H1 (cell line): ENCODE data around the gene FAM174B. TPM values are rescaled to one million over a fixed set of nuclear protein-coding genes. Genes with fewer than 3 reads are reported as not detected.

Source experiments
- CTCF ChIA-PET: fragments of 300-600 bp; sonication (Branson Sonifier 250); formaldehyde crosslinking; loops from one replicate; lab custom pipeline; 2021; ENCODE audit not compliant: partially characterized antibody; lab: Charles Lee
- POLR2A ChIA-PET: fragments of 300-600 bp; sonication (Branson Sonifier 250); formaldehyde crosslinking; loops from one replicate; lab custom pipeline; 2021; ENCODE audit warnings: inconsistent platforms; ENCODE audit not compliant: partially characterized antibody; lab: Charles Lee
- DNase-seq, 2 experiments: peaks; one replicate each; pipeline versions ENCODE4 v3.0.0 to v3.0.0-alpha.2; 2010 to 2022; ENCODE audit warnings: low spot score in 2 of 2, low read depth in 1 of 2, mixed read lengths in 1 of 2
- FAIRE-seq: peaks from 2 replicates; lab custom pipeline; 2011; peaks lifted over from hg19 to GRCh38; lab: Jason Lieb, UNC
- H2AFZ ChIP-seq: 2 replicates; pipeline ENCODE4 v1.8.1; 2012; ENCODE audit warnings: low read length, inconsistent platforms
- H2AK5ac ChIP-seq: 2 replicates; pipeline ENCODE4 v1.6.1; 2013; ENCODE audit warnings: low read depth, low read length
- H2BK120ac ChIP-seq: replicated peaks from 2 replicates; pipeline ENCODE3; 2013; ENCODE audit warnings: low read depth, low read length, inconsistent platforms
- H2BK12ac ChIP-seq: 2 replicates; pipeline ENCODE4 v1.6.1; 2013; ENCODE audit warnings: low read depth, low read length
- H2BK15ac ChIP-seq: 2 replicates; pipeline ENCODE4 v1.6.1; 2013; ENCODE audit warnings: low read length
- H2BK20ac ChIP-seq: 2 replicates; pipeline ENCODE4 v1.6.1; 2013; ENCODE audit warnings: low read length
- H2BK5ac ChIP-seq: 2 replicates; pipeline ENCODE4 v1.6.1; 2013; ENCODE audit warnings: low read depth, low read length
- H3K14ac ChIP-seq: 2 replicates; pipeline ENCODE4 v1.6.1; 2013; ENCODE audit warnings: inconsistent platforms; ENCODE audit not compliant: insufficient read length
- H3K18ac ChIP-seq: 2 replicates; pipeline ENCODE4 v1.6.1; 2013; ENCODE audit warnings: low read length; ENCODE audit errors: extremely low read depth
- H3K23ac ChIP-seq: 2 replicates; pipeline ENCODE4 v1.6.1; 2013; ENCODE audit warnings: inconsistent platforms; ENCODE audit not compliant: insufficient read length
- H3K23me2 ChIP-seq: 2 replicates; pipeline ENCODE4 v1.6.1; 2013; ENCODE audit warnings: low read depth, low read length
- H3K27ac ChIP-seq: 2 replicates; pipeline ENCODE4 v1.6.1; 2011; ENCODE audit warnings: low read depth, low read length, inconsistent platforms
- H3K27me3 ChIP-seq, 4 experiments: replicated peaks in 1 of 4; 1 replicate in 1 of 4; 2 replicates in 3 of 4; pipeline versions ENCODE4 v1.6.1 to v1.8.1; 2011 to 2013; ENCODE audit warnings: low read length in 3 of 4, mild to moderate bottlenecking in 3 of 4, inconsistent platforms in 2 of 4, mixed read lengths in 2 of 4, moderate library complexity in 1 of 4; ENCODE audit not compliant: control insufficient read depth in 3 of 4, insufficient read depth in 3 of 4; ENCODE audit errors: extremely low read depth in 1 of 4
- H3K36me3 ChIP-seq, 4 experiments: 2 replicates each; pipeline versions ENCODE4 v1.6.1 to v1.8.1; 2011 to 2013; ENCODE audit warnings: mild to moderate bottlenecking in 4 of 4, low read length in 3 of 4, moderate library complexity in 2 of 4, control low read depth in 1 of 4, inconsistent platforms in 1 of 4; ENCODE audit not compliant: insufficient read depth in 4 of 4, control insufficient read depth in 2 of 4
- H3K4ac ChIP-seq: replicated peaks from 2 replicates; pipeline ENCODE3; 2013; ENCODE audit warnings: low read length, low read depth, mixed read lengths, inconsistent platforms; ENCODE audit not compliant: insufficient read length
- H3K4me1 ChIP-seq, 4 experiments: replicated peaks in 1 of 4; 1 replicate in 1 of 4; 2 replicates in 3 of 4; pipeline versions ENCODE4 v1.6.1 to v1.8.1; 2011 to 2013; ENCODE audit warnings: low read length in 3 of 4, inconsistent platforms in 2 of 4, mixed read lengths in 1 of 4; ENCODE audit not compliant: insufficient read depth in 4 of 4, control insufficient read depth in 3 of 4
- H3K4me2 ChIP-seq, 2 experiments: 2 replicates each; pipeline versions ENCODE4 v1.6.1 to v1.8.1; 2011 to 2013; ENCODE audit warnings: low read depth in 2 of 2, low read length in 2 of 2, control low read depth in 1 of 2, inconsistent platforms in 1 of 2, mild to moderate bottlenecking in 1 of 2; ENCODE audit not compliant: insufficient read depth in 1 of 2
- H3K4me3 ChIP-seq, 4 experiments: fragments of 200-600, 300-600 bp in 1 of 4; sonication (generic), shearing (Covaris generic), sonication (Bioruptor Twin) in 1 of 4; 2 replicates each; pipeline versions ENCODE4 v1.5.1 to v1.8.1; 2011 to 2016; ENCODE audit warnings: low read length in 4 of 4, low read depth in 3 of 4, control low read depth in 2 of 4, inconsistent platforms in 2 of 4, mild to moderate bottlenecking in 2 of 4, mixed read lengths in 1 of 4, moderate library complexity in 1 of 4; ENCODE audit not compliant: insufficient read depth in 2 of 4; ENCODE audit errors: extremely low read depth in 1 of 4
- H3K56ac ChIP-seq: replicated peaks from 2 replicates; pipeline ENCODE3; 2013; ENCODE audit warnings: low read depth, mild to moderate bottlenecking, mixed read lengths, low read length, inconsistent platforms; ENCODE audit not compliant: insufficient read length
- H3K79me1 ChIP-seq: 2 replicates; pipeline ENCODE4 v1.6.1; 2013; ENCODE audit warnings: low read depth, low read length, control low read depth
- H3K79me2 ChIP-seq, 2 experiments: 2 replicates each; pipeline versions ENCODE4 v1.6.1 to v1.8.1; 2012 to 2013; ENCODE audit warnings: low read length in 2 of 2, mild to moderate bottlenecking in 2 of 2, inconsistent platforms in 1 of 2; ENCODE audit not compliant: insufficient read depth in 2 of 2, control insufficient read depth in 1 of 2
- H3K9ac ChIP-seq, 4 experiments: replicated peaks in 1 of 4; 1 replicate in 1 of 4; 2 replicates in 3 of 4; pipeline versions ENCODE4 v1.6.1 to v1.8.1; 2011 to 2013; ENCODE audit warnings: low read depth in 3 of 4, low read length in 3 of 4, control low read depth in 2 of 4, mild to moderate bottlenecking in 2 of 4, moderate library complexity in 2 of 4, inconsistent platforms in 1 of 4; ENCODE audit errors: extremely low read depth in 1 of 4
- H3K9me3 ChIP-seq, 2 experiments: 2 replicates each; pipeline versions ENCODE4 v1.6.1 to v1.8.1; 2012 to 2013; ENCODE audit warnings: mild to moderate bottlenecking in 2 of 2, moderate library complexity in 2 of 2, control low read depth in 1 of 2, inconsistent platforms in 1 of 2, low read depth in 1 of 2, low read length in 1 of 2, mixed read lengths in 1 of 2; ENCODE audit not compliant: insufficient read depth in 2 of 2
- H4K20me1 ChIP-seq, 2 experiments: replicated peaks in 1 of 2; 2 replicates each; pipeline versions ENCODE3 to v1.8.1; 2011 to 2013; ENCODE audit warnings: inconsistent platforms in 2 of 2, low read length in 2 of 2, mild to moderate bottlenecking in 1 of 2; ENCODE audit not compliant: insufficient read depth in 2 of 2, control insufficient read depth in 1 of 2
- H4K5ac ChIP-seq: 2 replicates; pipeline ENCODE4 v1.6.1; 2013; ENCODE audit warnings: low read length, low read depth, mixed read lengths, inconsistent platforms; ENCODE audit not compliant: insufficient read length
- H4K8ac ChIP-seq: 2 replicates; pipeline ENCODE4 v1.8.0; 2013; ENCODE audit warnings: mild to moderate bottlenecking, moderate library complexity, low read length, inconsistent platforms; ENCODE audit not compliant: insufficient read depth; ENCODE audit errors: extremely low read depth
- H4K91ac ChIP-seq: replicated peaks from 2 replicates; pipeline ENCODE3; 2013; ENCODE audit warnings: low read length, mixed read lengths, inconsistent platforms; ENCODE audit not compliant: insufficient read length
- HDAC2 ChIP-seq, 2 experiments: fragments of 300-600 bp in 1 of 2; sonication (generic) in 1 of 2; IDR thresholded peaks; 2 replicates each; pipeline ENCODE4 v1.6.1; 2011 to 2012; ENCODE audit warnings: low read depth in 2 of 2, low read length in 2 of 2, mild to moderate bottlenecking in 2 of 2, moderate library complexity in 2 of 2, borderline replicate concordance in 1 of 2, inconsistent platforms in 1 of 2
- RAD21 ChIP-seq, 2 experiments: IDR thresholded peaks in 1 of 2; conservative IDR thresholded peaks in 1 of 2; 2 replicates each; pipeline ENCODE4 v1.6.1; 2011; ENCODE audit warnings: low read depth in 2 of 2, low read length in 2 of 2, improper control_type of control experiment in 1 of 2, inconsistent platforms in 1 of 2, mild to moderate bottlenecking in 1 of 2, moderate library complexity in 1 of 2
- WGBS, 2 experiments: shearing (Covaris generic) in 1 of 2; methylation state at CpG; one replicate each; pipeline versions ENCODE4 v1.1.6 to v1.1.7; 2013 to 2015; ENCODE audit warnings: low lambda C conversion rate in 2 of 2, mixed read lengths in 2 of 2, inconsistent platforms in 1 of 2, low coverage in 1 of 2, missing lambda C conversion rate in 1 of 2; ENCODE audit not compliant: insufficient replicate concordance in 2 of 2, insufficient coverage in 1 of 2, insufficient read length in 1 of 2; ENCODE audit errors: extremely low coverage in 1 of 2, missing lambda C conversion rate in 1 of 2; 5-methylcytosine and 5-hydroxymethylcytosine counted together
- polyA plus RNA-seq, 7 experiments: library from polyadenylated mRNA; depleted of rRNA in 3 of 7; stranded (reverse) in 5 of 7; unstranded in 2 of 7; fragments of >200 nt in 5 of 7; fragments of 200-250 nt in 2 of 7; gene quantifications; 1 replicate in 5 of 7; 2 replicates in 1 of 7; 4 replicates in 1 of 7; pipeline versions ENCODE4 v1.2.1 to v1.2.3, GENCODE V29; 2011 to 2013; ENCODE audit warnings: missing spikeins in 2 of 7, mixed read lengths in 2 of 7
- total RNA-seq: library from RNA; stranded (reverse); fragmentation: NEBNext Ultra II Directional; extraction: Animal tissue kit (Norgen Biotek cat#: 25700); gene quantifications from 2 replicates; pipeline ENCODE4 v1.2.1, GENCODE V29; 2021

FAM174B gene
- total and polyA plus RNA-seq, 2 of the 8 experiments (the other 6 are each of a cell fraction or from before 2014, with no cell fraction given), result 9.3 to 35.2 TPM

- H3K14ac ChIP-seq, result no peak overlapping the region
- no peak overlapping the region for H3K56ac ChIP-seq
- no peak overlapping the region for H3K9ac ChIP-seq
- no peaks in the 10 kb centered on the region for H3K27me3 ChIP-seq
- ChIA-PET POLR2A (no interaction called here), CTCF (interaction anchor here (0.9 to 1.3 kb wide), 3 partner anchors 8 to 123 kb away, joined by 3 to 4 read pairs (median 3); no protein-coding TSS in a partner anchor)
- H3K9me3 ChIP-seq, result no peaks in the 10 kb centered on the region
- no peaks in the 10 kb centered on the region for H3K4me1 ChIP-seq
- no peaks in the 10 kb centered on the region for H3K23me2 ChIP-seq
- H3K4me3 ChIP-seq, result no peak overlapping the region
- no peak overlapping the region for H2BK120ac ChIP-seq
- H3K23ac ChIP-seq, result no peak overlapping the region
- no peak overlapping the region for H3K4ac ChIP-seq
- no peak overlapping the region for H2BK12ac ChIP-seq
- no peak overlapping the region for H4K5ac ChIP-seq
- H4K91ac ChIP-seq, result no peak overlapping the region
- 90% methylated on average over 5 of the region's 5 CpGs; no CpG with 5 or more reads in 1 of the 2 experiments for WGBS, 2 experiments
- no peaks in the 10 kb centered on the region for H4K20me1 ChIP-seq
- no peak for FAIRE-seq
- H4K8ac ChIP-seq, result no peak overlapping the region
- H2AFZ ChIP-seq, result no peak overlapping the region
- TF ChIP-seq HDAC2 (IDR thresholded peaks at IDR 0.05; ENCODE audit: borderline replicate concordance in 1 of 2, low read depth in 2 of 2, low read length in 2 of 2), result no peak
- TF ChIP-seq RAD21 (IDR thresholded peaks at IDR 0.05 in 1 of 2, conservative IDR thresholded peaks at IDR 0.05 in 1 of 2; ENCODE audit: low read depth in 2 of 2, low read length in 2 of 2), result peak; percentile 21 to 22; a peak in 2 of 4 replicates
- H2BK5ac ChIP-seq, result no peak overlapping the region
- DNase-seq, result no peak
- no peak overlapping the region for H3K27ac ChIP-seq
- H3K18ac ChIP-seq, result no peak overlapping the region
- no peaks in the 10 kb centered on the region for H3K79me2 ChIP-seq
- no peak overlapping the region for H2BK15ac ChIP-seq
- no peaks in the 10 kb centered on the region for H3K79me1 ChIP-seq
- no peak overlapping the region for H3K4me2 ChIP-seq
- no peak overlapping the region for H2BK20ac ChIP-seq
- H3K36me3 ChIP-seq, result no peaks in the 10 kb centered on the region
- no peak overlapping the region for H2AK5ac ChIP-seq
Observed at GRCh38 chr15:92596623-92597022, 59.0 kb downstream of the FAM174B start.
